DND-41 (cell line): ENCODE data around the gene VAPA.

Experiments used
- EZH2 ChIP-seq: IDR thresholded peaks from 3 replicates; pipeline ENCODE4 v1.6.1; 2012; ENCODE audit warnings: borderline replicate concordance, low read depth, mild to moderate bottlenecking, moderate library complexity, low read length, inconsistent platforms; ENCODE audit not compliant: severe bottlenecking
- TF ChIP-seq, protein P1 (sequence below): IDR thresholded peaks from 2 replicates; pipeline ENCODE4 v1.5.1; 2012; ENCODE audit warnings: borderline replicate concordance, low read length, moderate library complexity, mild to moderate bottlenecking; ENCODE audit not compliant: poor library complexity, severe bottlenecking; ENCODE audit errors: extremely low read depth

GRCh38 chr18:9894454-9895068, 19.3 kb upstream of the VAPA start:
- TF ChIP-seq, protein P1, sequence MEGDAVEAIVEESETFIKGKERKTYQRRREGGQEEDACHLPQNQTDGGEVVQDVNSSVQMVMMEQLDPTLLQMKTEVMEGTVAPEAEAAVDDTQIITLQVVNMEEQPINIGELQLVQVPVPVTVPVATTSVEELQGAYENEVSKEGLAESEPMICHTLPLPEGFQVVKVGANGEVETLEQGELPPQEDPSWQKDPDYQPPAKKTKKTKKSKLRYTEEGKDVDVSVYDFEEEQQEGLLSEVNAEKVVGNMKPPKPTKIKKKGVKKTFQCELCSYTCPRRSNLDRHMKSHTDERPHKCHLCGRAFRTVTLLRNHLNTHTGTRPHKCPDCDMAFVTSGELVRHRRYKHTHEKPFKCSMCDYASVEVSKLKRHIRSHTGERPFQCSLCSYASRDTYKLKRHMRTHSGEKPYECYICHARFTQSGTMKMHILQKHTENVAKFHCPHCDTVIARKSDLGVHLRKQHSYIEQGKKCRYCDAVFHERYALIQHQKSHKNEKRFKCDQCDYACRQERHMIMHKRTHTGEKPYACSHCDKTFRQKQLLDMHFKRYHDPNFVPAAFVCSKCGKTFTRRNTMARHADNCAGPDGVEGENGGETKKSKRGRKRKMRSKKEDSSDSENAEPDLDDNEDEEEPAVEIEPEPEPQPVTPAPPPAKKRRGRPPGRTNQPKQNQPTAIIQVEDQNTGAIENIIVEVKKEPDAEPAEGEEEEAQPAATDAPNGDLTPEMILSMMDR = no peak
- TF ChIP-seq EZH2 = no peak
